Measurements from ENCODE around the gene PRKD2. TPM values are rescaled to one million over a fixed set of nuclear protein-coding genes. Genes with fewer than 3 reads are reported as not detected.
A peak's percentile ranks its signal among the peaks of the same experiment; 100 is the strongest.
"Not testable (repeated sequence)": the region's sequence is repeated elsewhere in the genome, so short reads cannot be mapped to it uniquely, and the experiment has no call there.

PRKD2 gene
- total RNA-seq, result 100 to 1,000 TPM in 1 of 4 donors, 10 to 100 TPM in 3; 52.6 to 120 (median 66.7) TPM

DNA sequence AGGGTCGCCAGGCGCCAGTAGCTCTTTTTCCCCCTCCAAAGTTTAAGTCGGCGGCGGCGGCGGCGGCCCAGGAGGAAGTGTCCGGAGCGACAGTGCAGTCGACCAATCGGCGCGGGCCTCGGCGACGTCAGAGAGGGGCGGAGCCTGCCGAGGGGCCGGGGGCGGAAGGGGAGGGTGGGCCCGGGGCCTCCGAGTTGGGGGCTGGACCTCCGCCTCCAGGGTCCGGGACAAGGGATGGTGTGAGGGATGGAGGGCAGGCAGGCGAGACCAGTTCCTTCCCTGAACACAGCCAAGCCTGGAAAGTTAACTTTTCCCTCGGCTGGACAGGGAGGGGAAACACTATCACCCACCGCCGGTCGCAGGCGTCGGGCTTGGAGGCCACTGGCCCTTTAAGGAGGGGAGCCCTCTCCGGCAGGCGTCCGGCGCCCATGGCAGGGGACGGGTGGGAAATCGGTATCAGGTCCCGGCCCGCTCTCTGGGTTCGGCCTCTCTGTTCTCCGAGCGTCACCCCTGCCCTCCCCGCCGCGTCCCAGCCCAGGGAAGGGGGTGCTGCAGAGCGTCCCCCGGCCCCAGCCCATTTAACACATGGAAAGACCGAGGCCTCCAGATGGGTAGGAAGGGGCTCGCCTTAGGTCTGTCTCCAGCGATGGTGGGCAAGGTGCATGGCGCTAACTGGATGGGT lies at the start of gene PRKD2:
Gene PRKD2 (minus strand): TSS at position 81 of the 682 bp plus-strand sequence. CDS start 744 bp downstream, outside the sequence.
- peak; percentile 89 to 99 for DNase-seq (ENCODE audit: low spot score in 2 of 2)
- peak within 1 kb of the TSS; percentile 72 for H3K4me3 ChIP-seq (ENCODE audit: low read depth, poor library complexity, severe bottlenecking)
- intact Hi-C loops (cut with DNase I; ENCODE audit: low total_unique reads), result no loop called here
- TF ChIP-seq, protein P1, sequence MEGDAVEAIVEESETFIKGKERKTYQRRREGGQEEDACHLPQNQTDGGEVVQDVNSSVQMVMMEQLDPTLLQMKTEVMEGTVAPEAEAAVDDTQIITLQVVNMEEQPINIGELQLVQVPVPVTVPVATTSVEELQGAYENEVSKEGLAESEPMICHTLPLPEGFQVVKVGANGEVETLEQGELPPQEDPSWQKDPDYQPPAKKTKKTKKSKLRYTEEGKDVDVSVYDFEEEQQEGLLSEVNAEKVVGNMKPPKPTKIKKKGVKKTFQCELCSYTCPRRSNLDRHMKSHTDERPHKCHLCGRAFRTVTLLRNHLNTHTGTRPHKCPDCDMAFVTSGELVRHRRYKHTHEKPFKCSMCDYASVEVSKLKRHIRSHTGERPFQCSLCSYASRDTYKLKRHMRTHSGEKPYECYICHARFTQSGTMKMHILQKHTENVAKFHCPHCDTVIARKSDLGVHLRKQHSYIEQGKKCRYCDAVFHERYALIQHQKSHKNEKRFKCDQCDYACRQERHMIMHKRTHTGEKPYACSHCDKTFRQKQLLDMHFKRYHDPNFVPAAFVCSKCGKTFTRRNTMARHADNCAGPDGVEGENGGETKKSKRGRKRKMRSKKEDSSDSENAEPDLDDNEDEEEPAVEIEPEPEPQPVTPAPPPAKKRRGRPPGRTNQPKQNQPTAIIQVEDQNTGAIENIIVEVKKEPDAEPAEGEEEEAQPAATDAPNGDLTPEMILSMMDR (IDR thresholded peaks at IDR 0.05), result no peak
- WGBS, 2 donors, result 0% methylated on average over 29 to 34 of the region's 52 CpGs

DNA sequence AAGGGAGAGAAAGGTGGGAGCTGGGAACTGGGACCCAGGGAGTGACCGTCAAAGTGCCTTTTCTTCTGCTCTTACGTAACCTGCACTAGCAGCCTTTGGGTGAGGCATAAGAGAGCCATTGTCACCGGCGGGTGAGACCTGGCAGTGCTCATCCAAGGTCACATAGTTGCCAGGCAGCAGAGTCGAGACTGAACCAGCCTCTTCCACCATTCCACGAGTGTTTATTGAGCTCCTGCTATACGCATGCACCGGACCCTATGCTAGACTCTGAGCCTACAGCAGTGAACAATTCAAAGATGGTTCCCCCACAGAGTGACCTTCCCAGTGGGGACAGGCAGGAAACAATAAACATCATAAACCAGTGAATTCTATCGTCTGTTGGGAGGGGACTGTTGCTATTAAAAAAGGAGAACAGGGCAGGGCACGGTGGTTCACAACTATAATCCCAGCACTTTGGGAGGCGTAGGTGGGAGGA lies 47.9 kb upstream of the PRKD2 start:
- no peak overlapping the region for H3K4me3 ChIP-seq (ENCODE audit: low read depth, poor library complexity, severe bottlenecking)
- TF ChIP-seq, protein P1 (IDR thresholded peaks at IDR 0.05), result no peak
- no peak for TF ChIP-seq POLR2A (IDR thresholded peaks at IDR 0.05)
- intact Hi-C loops (cut with DNase I; ENCODE audit: low total_unique reads), result no loop called here
- DNase-seq (ENCODE audit: low spot score in 2 of 2), result no peak
- WGBS, 2 donors, result 47 to 55% methylated on average over 11 of the region's 11 CpGs

DNA sequence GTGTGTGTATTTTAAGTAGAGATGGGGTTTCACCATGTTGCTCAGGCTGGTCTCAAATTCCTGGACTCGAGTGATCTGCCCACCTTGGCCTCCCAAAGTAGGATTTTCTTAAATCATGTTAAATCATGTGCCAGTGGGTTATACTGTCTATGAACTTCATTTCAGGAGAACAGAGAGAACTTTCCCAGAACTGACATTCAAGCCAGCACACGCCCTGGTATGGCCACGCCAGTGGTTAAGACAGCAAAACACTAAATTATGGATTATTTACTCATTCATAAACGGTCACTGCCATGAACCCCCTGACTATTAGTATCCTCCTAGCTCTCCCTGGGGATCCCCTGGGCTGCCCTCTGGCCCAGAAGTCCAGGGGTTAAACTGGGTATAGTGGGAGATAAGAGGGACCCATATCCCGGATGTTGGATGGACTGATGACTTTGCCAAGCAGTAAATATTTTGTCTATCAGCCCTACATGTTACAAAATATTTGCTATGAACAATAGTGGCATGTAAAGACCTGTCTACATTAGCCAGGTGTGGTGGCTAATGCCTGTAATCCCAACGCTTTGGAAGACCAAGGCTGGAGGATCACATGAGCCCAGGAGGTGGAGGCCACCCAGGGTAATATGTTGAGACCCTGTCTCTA lies 45.5 kb upstream of the PRKD2 start:
- TF ChIP-seq, protein P1 (IDR thresholded peaks at IDR 0.05), result no peak
- no peak for TF ChIP-seq POLR2A (IDR thresholded peaks at IDR 0.05)
- no peak for DNase-seq (ENCODE audit: low spot score in 2 of 2)
- WGBS, 2 donors, result 49 to 53% methylated on average over 6 of the region's 6 CpGs
- H3K4me3 ChIP-seq (ENCODE audit: low read depth, poor library complexity, severe bottlenecking), result no peak overlapping the region
- intact Hi-C loops (cut with DNase I; ENCODE audit: low total_unique reads), result no loop called here

GRCh38 chr19:46761418-46761831 lies 44.5 kb upstream of the PRKD2 start:
- no peak for DNase-seq (ENCODE audit: low spot score in 2 of 2)
- WGBS, 2 donors, result 57 to 68% methylated on average over 5 of the region's 5 CpGs
- no peak overlapping the region for H3K4me3 ChIP-seq (ENCODE audit: low read depth, poor library complexity, severe bottlenecking)
- TF ChIP-seq POLR2A (IDR thresholded peaks at IDR 0.05), result no peak
- TF ChIP-seq, protein P1 (IDR thresholded peaks at IDR 0.05), result no peak
- intact Hi-C loops (cut with DNase I; ENCODE audit: low total_unique reads), result no loop called here

DNA sequence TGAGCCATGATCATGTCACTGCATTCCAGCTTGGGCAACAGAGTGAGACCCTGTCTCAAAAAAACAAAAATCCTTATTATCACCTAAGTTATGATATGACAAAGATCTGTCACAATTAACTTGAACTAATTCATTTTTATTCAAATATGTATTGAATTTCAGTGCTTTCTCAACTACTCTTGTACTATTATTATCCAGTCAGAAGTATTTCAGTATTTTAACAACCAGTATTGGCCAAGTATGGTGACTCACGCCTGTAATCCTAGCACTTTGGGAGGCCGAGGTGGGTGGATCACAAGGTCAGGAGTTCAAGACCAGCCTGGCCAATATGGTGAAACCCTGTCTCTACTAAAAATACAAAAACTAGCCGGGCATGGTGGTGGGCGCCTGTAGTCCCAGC lies 44.0 kb upstream of the PRKD2 start:
- H3K4me3 ChIP-seq (ENCODE audit: low read depth, poor library complexity, severe bottlenecking); DNase-seq (ENCODE audit: low spot score in 2 of 2); intact Hi-C loops (cut with DNase I; ENCODE audit: low total_unique reads): not testable (repeated sequence)
- WGBS, 2 donors, result 60 to 62% methylated on average over 4 of the region's 4 CpGs

- H3K4me3 ChIP-seq (ENCODE audit: low read depth, poor library complexity, severe bottlenecking), result no peak overlapping the region
- DNase-seq (ENCODE audit: low spot score in 2 of 2), result no peak
- no peak for TF ChIP-seq POLR2A (IDR thresholded peaks at IDR 0.05)
- TF ChIP-seq, protein P1 (IDR thresholded peaks at IDR 0.05), result no peak
- WGBS, 2 donors, result 83 to 88% methylated on average over 5 of the region's 5 CpGs
- intact Hi-C loops (cut with DNase I; ENCODE audit: low total_unique reads), result no loop called here
Measured at GRCh38 chr19:46760363-46760762, 43.4 kb upstream of the PRKD2 start.
